Neural progenitor cell (in vitro differentiated cells): ENCODE results near the gene SHROOM3.

ENCODE experiments used
- EZH2 ChIP-seq: fragments of 200-600 bp; sonication (generic); IDR thresholded peaks from 2 replicates; pipeline ENCODE4 v1.6.1; 2017; ENCODE audit warnings: antibody characterized with exemption, mild to moderate bottlenecking, moderate library complexity
- EZH2phosphoT487 ChIP-seq: fragments of 200-600 bp; sonication (generic); IDR thresholded peaks from 2 replicates; pipeline ENCODE4 v1.6.1; 2017; ENCODE audit warnings: antibody characterized with exemption

DNA sequence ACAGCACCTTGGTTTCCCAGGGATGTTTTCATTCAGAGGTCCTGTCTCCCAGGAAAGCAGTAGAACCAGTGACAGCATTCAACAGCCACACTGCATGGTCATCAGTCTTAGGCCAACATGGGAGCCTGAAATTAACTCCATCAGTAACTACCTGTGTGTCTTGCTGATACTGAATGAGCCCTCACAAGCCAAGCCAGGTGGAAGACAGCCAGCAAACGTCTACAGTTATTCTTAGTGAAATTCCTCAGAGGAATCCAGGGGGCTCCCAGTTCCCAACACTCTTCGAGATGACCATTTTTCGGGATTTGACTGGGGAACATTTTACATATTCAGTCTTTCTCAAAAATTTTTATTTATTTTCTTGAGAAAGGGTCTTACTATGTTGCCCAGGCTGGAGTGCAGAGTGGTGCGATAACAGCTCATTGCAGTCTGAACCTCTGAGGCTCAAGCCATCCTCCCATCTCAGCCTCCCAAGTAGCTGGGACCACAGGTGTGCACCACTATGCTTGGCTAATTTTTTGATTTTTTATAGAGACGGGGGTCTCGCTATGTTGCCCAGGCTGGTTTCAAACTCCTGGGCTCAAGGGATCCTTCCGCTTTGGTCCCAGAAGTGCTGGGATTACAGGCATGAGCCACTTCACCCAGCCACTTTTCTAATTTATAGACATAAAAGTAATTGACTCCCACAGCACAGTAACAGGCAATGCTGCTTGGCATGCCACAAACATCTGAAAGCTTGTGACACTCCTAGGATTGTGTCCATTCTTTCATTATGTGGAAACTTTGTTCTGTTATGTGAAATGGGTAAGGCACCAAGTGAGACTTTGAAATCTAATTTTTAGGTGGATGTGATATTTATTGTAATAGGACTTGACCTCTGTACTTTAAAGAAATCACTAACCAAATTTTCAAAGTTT lies 346.0 kb downstream of the SHROOM3 start:
- no peak for TF ChIP-seq EZH2
- no peak for TF ChIP-seq EZH2phosphoT487
